PC-3 (cell line): Measurements from ENCODE around the gene KIFC1.

Source experiments
- CTCF ChIP-seq: fragments of 300-600 bp; sonication (generic); conservative IDR thresholded peaks from 2 replicates; pipeline ENCODE4 v1.5.1; 2017; ENCODE audit warnings: antibody characterized with exemption, low read depth, mild to moderate bottlenecking, low read length
- EZH2 ChIP-seq: fragments of 300-600 bp; sonication (generic); IDR thresholded peaks from one replicate; pipeline ENCODE4 v1.6.1; 2017; ENCODE audit warnings: antibody characterized with exemption, mild to moderate bottlenecking, low read length; ENCODE audit not compliant: unreplicated experiment
- EZH2phosphoT487 ChIP-seq: fragments of 300-600 bp; sonication (generic); IDR thresholded peaks from 2 replicates; pipeline ENCODE4 v1.6.1; 2018; ENCODE audit warnings: mild to moderate bottlenecking, antibody characterized with exemption, low read length, borderline replicate concordance

GRCh38 chr6:33453393-33454008, 61.9 kb downstream of the KIFC1 start:
- TF ChIP-seq CTCF (no peak), EZH2phosphoT487 (no peak), EZH2 (no peak)
